CD4-positive, alpha-beta T cell treated with Interleukin-12 subunit alpha and Interleukin-12 subunit beta, for 1 hour (primary cell): Measurements from ENCODE around the gene FERMT3.

Experiments used
- DNase-seq: peaks from one replicate; pipeline ENCODE4 v3.0.0-alpha.2; 2020

Gene FERMT3

GRCh38 chr11:64266339-64266738 is 59.8 kb downstream of the FERMT3 start:
- no peak for DNase-seq

GRCh38 chr11:64267207-64267945 is 60.9 kb downstream of the FERMT3 start:
- no peak for DNase-seq

- no peak for DNase-seq
Observed at GRCh38 chr11:64268025-64268892, 61.7 kb downstream of the FERMT3 start.

- DNase-seq: peak; percentile 38
Observed at GRCh38 chr11:64268893-64269539, 62.5 kb downstream of the FERMT3 start.

- DNase-seq: peak; percentile 98
Observed at GRCh38 chr11:64269540-64270220, 63.2 kb downstream of the FERMT3 start.
